HL-60 (cell line): ENCODE data around the gene ZNF667.

Experiments
- DNase-seq, 2 experiments: peaks; one replicate each; pipeline ENCODE4 v3.0.0-alpha.2; 2010 to 2020; ENCODE audit warnings: low read depth in 1 of 2, low spot score in 1 of 2
- H3K27ac ChIP-seq: fragments of 250-450 bp; sonication (Bioruptor Pico); replicated peaks from 2 replicates; pipeline ENCODE4 v1.5.1; 2020; ENCODE audit warnings: mild to moderate bottlenecking, moderate library complexity
- H3K27me3 ChIP-seq: fragments of 250-450 bp; sonication (Bioruptor Pico); 2 replicates; pipeline ENCODE4 v1.5.1; 2021; ENCODE audit warnings: mild to moderate bottlenecking, moderate library complexity; ENCODE audit not compliant: insufficient read depth, poor library complexity, severe bottlenecking
- H3K4me3 ChIP-seq: replicated peaks from 2 replicates; pipeline ENCODE4 v1.5.1; 2011; ENCODE audit warnings: mild to moderate bottlenecking, control low read depth, low read length; ENCODE audit not compliant: insufficient read depth
- CTCF ChIP-seq: IDR thresholded peaks from one replicate; pipeline ENCODE4 v1.5.1; 2011; ENCODE audit warnings: low read length, control low read depth, inconsistent platforms; ENCODE audit not compliant: insufficient read depth
- GABPA ChIP-seq: IDR thresholded peaks from 2 replicates; pipeline ENCODE4 v1.6.1; 2012; ENCODE audit warnings: low read depth
- POLR2AphosphoS5 ChIP-seq: IDR thresholded peaks from 2 replicates; pipeline ENCODE4 v1.6.1; 2012; ENCODE audit warnings: low read depth
- REST ChIP-seq: IDR thresholded peaks from 2 replicates; pipeline ENCODE4 v1.6.1; 2012; ENCODE audit warnings: low read depth; ENCODE audit not compliant: insufficient replicate concordance
- SPI1 ChIP-seq: IDR thresholded peaks from 2 replicates; pipeline ENCODE4 v1.6.1; 2012; ENCODE audit warnings: low read depth, mild to moderate bottlenecking, borderline replicate concordance

ZNF667 gene

GRCh38 chr19:56405062-56405461 is 72.1 kb downstream of the ZNF667 start:
- TF ChIP-seq SPI1 (no peak), CTCF (no peak), REST (no peak), GABPA (no peak), POLR2AphosphoS5 (no peak)
- no peak overlapping the region; the same call in 1 of the 2 replicates for H3K27ac ChIP-seq
- no peak for DNase-seq
- H3K27me3 ChIP-seq: no peaks in the 10 kb centered on the region
- H3K4me3 ChIP-seq: peak overlapping the region; percentile 82; the same call in 1 of the 2 replicates

- Histone ChIP-seq H3K27ac (peak overlapping the region; percentile 97), H3K27me3 (no peaks in the 10 kb centered on the region), H3K4me3 (peak overlapping the region; percentile 82)
- no peak for TF ChIP-seq SPI1
- no peak for TF ChIP-seq GABPA
- TF ChIP-seq POLR2AphosphoS5: no peak
- TF ChIP-seq CTCF: no peak
- no peak for TF ChIP-seq REST
- DNase-seq: peak in 1 of 2 experiments; percentile 8
Observed at GRCh38 chr19:56404705-56405056, 72.5 kb downstream of the ZNF667 start.

- Histone ChIP-seq H3K4me3 (peak within 1 kb of the TSS; percentile 82), H3K27ac (peak within 1 kb of the TSS; percentile 97), H3K27me3 (no peaks in the 10 kb centered on the region)
- DNase-seq: peak; percentile 89 to 91
- no peak for TF ChIP-seq CTCF
- peak; percentile 37; the same call in 1 of the 2 replicates for TF ChIP-seq POLR2AphosphoS5
Observed at GRCh38 chr19:56403764-56404704, 73.1 kb downstream of the ZNF667 start, which contains the start of gene ZNF583. ZNF583 (plus strand) TSS chr19:56404332; CDS start chr19:56407115, 2,783 bp downstream.
